Osteocyte (in vitro differentiated cells): ENCODE measurements around the gene ANGPTL7. TPM values are rescaled to one million over a fixed set of nuclear protein-coding genes. Genes with fewer than 3 reads are reported as not detected.
"Not testable (repeated sequence)": the region's sequence is repeated elsewhere in the genome, so short reads cannot be mapped to it uniquely, and the experiment has no call there.

ENCODE experiments used
- DNase-seq: peaks from one replicate; pipeline ENCODE4 v3.0.0; 2021; ENCODE audit warnings: mixed read lengths; ENCODE audit not compliant: unreplicated experiment; ENCODE audit errors: extremely low spot score
- H3K27ac Mint-ChIP-seq: one replicate; pipeline ENCODE4 v1.8.0; 2021; ENCODE audit warnings: mild to moderate bottlenecking, mixed read lengths; ENCODE audit not compliant: unreplicated experiment
- H3K27me3 Mint-ChIP-seq: one replicate; pipeline ENCODE4 v1.8.0; 2021; ENCODE audit warnings: mixed read lengths; ENCODE audit not compliant: unreplicated experiment
- H3K36me3 Mint-ChIP-seq: one replicate; pipeline ENCODE4 v1.8.0; 2021; ENCODE audit warnings: mixed read lengths; ENCODE audit not compliant: unreplicated experiment
- H3K4me1 Mint-ChIP-seq: one replicate; pipeline ENCODE4 v1.8.0; 2021; ENCODE audit warnings: mixed read lengths; ENCODE audit not compliant: unreplicated experiment
- H3K4me3 Mint-ChIP-seq: one replicate; pipeline ENCODE4 v1.8.0; 2021; ENCODE audit warnings: mild to moderate bottlenecking, moderate library complexity, mixed read lengths; ENCODE audit not compliant: unreplicated experiment
- H3K9me3 Mint-ChIP-seq: one replicate; pipeline ENCODE4 v1.8.0; 2021; ENCODE audit warnings: mixed read lengths; ENCODE audit not compliant: unreplicated experiment
- CTCF ChIP-seq: fragments of 200-600 bp; sonication (generic); IDR thresholded peaks from 2 replicates; pipeline ENCODE4 v1.5.0; 2021; ENCODE audit warnings: antibody characterized with exemption, mild to moderate bottlenecking, moderate library complexity
- total RNA-seq: library from RNA; stranded (reverse); gene quantifications from 2 replicates; pipeline ENCODE4 v1.2.1, GENCODE V29; 2021

The ANGPTL7 gene
- total RNA-seq, 1 donor from 2014 or later, result not detected

- H3K4me3 Mint-ChIP-seq, result no peak overlapping the region
- DNase-seq, result no peak
- no peak for TF ChIP-seq CTCF
- no peaks in the 10 kb centered on the region for H3K9me3 Mint-ChIP-seq
- peaks cover 36% of the 10 kb centered on the region for H3K4me1 Mint-ChIP-seq
- H3K36me3 Mint-ChIP-seq, result peaks cover 32% of the 10 kb centered on the region
- H3K27me3 Mint-ChIP-seq, result no peaks in the 10 kb centered on the region
- peak overlapping the region; percentile 92 for H3K27ac Mint-ChIP-seq
These were observed 31.8 kb upstream of the ANGPTL7 start for GRCh38 chr1:11157394-11157793.

- peaks cover 32% of the 10 kb centered on the region for H3K36me3 Mint-ChIP-seq
- no peak for DNase-seq
- TF ChIP-seq CTCF, result no peak
- H3K27ac Mint-ChIP-seq, result peak overlapping the region; percentile 92
- peaks cover 31% of the 10 kb centered on the region for H3K4me1 Mint-ChIP-seq
- H3K4me3 Mint-ChIP-seq, result no peak overlapping the region
- H3K9me3 Mint-ChIP-seq, result no peaks in the 10 kb centered on the region
- H3K27me3 Mint-ChIP-seq, result no peaks in the 10 kb centered on the region
These were observed 31.3 kb upstream of the ANGPTL7 start for GRCh38 chr1:11157867-11158266.

- Mint-ChIP-seq H3K4me3 (no peak overlapping the region), H3K4me1 (peaks cover 28% of the 10 kb centered on the region), H3K36me3 (peaks cover 30% of the 10 kb centered on the region), H3K27me3 (no peaks in the 10 kb centered on the region), H3K27ac (peak overlapping the region; percentile 92), H3K9me3 (no peaks in the 10 kb centered on the region)
- DNase-seq, result no peak
- TF ChIP-seq CTCF, result no peak
These were observed 30.9 kb upstream of the ANGPTL7 start for GRCh38 chr1:11158291-11158690.

GRCh38 chr1:11158720-11159321, 30.3 kb upstream of the ANGPTL7 start:
- Mint-ChIP-seq H3K4me3 (no peak overlapping the region), H3K27ac (peak overlapping the region; percentile 92), H3K9me3 (no peaks in the 10 kb centered on the region), H3K27me3 (no peaks in the 10 kb centered on the region), H3K4me1 (peaks cover 28% of the 10 kb centered on the region), H3K36me3 (peaks cover 33% of the 10 kb centered on the region)
- TF ChIP-seq CTCF, result no peak
- DNase-seq, result no peak

- peaks cover 31% of the 10 kb centered on the region for H3K36me3 Mint-ChIP-seq
These were observed 26.4 kb upstream of the ANGPTL7 start for GRCh38 chr1:11162752-11163151.

GRCh38 chr1:11166744-11167143, 22.4 kb upstream of the ANGPTL7 start:
- peaks cover 23% of the 10 kb centered on the region for H3K36me3 Mint-ChIP-seq
- not testable (repeated sequence) for DNase-seq, H3K4me1 Mint-ChIP-seq, H3K9me3 Mint-ChIP-seq, H3K27me3 Mint-ChIP-seq, H3K27ac Mint-ChIP-seq, H3K4me3 Mint-ChIP-seq

More at GRCh38 chr1:11162752-11163151, 26.4 kb upstream of the ANGPTL7 start:
- not testable (repeated sequence) for H3K27ac Mint-ChIP-seq, H3K4me3 Mint-ChIP-seq, H3K9me3 Mint-ChIP-seq, H3K27me3 Mint-ChIP-seq, DNase-seq
- H3K4me1 Mint-ChIP-seq, result peaks cover 18% of the 10 kb centered on the region
